AG09309 (cell line): ENCODE data around the gene BMP15.

ENCODE experiments used
- DNase-seq: peaks from one replicate; pipeline ENCODE4 v3.0.0-alpha.2; 2010; ENCODE audit warnings: low read depth
- H3K4me3 ChIP-seq: 2 replicates; pipeline ENCODE4 v1.5.1; 2011; ENCODE audit warnings: mild to moderate bottlenecking, low read depth, low read length, moderate library complexity; ENCODE audit not compliant: control insufficient read depth
- TF ChIP-seq, protein P1 (sequence below): IDR thresholded peaks from 2 replicates; pipeline ENCODE4 v1.5.1; 2011; ENCODE audit warnings: mild to moderate bottlenecking, low read depth, low read length, inconsistent platforms; ENCODE audit not compliant: insufficient read depth, control insufficient read depth; ENCODE audit errors: missing control alignments

The BMP15 gene

DNA sequence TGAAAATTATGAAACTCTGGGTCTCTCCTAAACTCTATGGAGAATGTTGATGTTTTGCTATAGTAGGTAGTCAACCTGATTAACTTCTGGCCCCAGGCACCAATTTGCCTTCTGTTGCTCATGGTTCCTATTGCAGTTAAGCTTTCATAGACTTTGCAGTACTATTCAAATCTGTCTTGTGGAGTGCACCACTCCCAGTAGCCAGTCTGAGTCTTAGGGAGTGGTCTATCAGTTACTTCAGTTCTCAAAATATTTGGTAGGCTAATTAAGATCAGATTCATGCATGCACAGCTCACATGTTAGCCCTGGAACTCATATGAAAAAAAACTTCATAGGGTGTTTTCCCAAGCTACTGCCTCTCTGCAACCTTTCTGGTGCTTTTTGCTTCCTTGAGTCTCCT, 53.3 kb downstream of the BMP15 start:
- H3K4me3 ChIP-seq, result no peak overlapping the region
- no peak for DNase-seq
- TF ChIP-seq, protein P1, sequence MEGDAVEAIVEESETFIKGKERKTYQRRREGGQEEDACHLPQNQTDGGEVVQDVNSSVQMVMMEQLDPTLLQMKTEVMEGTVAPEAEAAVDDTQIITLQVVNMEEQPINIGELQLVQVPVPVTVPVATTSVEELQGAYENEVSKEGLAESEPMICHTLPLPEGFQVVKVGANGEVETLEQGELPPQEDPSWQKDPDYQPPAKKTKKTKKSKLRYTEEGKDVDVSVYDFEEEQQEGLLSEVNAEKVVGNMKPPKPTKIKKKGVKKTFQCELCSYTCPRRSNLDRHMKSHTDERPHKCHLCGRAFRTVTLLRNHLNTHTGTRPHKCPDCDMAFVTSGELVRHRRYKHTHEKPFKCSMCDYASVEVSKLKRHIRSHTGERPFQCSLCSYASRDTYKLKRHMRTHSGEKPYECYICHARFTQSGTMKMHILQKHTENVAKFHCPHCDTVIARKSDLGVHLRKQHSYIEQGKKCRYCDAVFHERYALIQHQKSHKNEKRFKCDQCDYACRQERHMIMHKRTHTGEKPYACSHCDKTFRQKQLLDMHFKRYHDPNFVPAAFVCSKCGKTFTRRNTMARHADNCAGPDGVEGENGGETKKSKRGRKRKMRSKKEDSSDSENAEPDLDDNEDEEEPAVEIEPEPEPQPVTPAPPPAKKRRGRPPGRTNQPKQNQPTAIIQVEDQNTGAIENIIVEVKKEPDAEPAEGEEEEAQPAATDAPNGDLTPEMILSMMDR, result no peak
